Left renal cortex interstitium (tissue), 4 donors: ENCODE data around the gene SYT12. TPM values are rescaled to one million over a fixed set of nuclear protein-coding genes. Genes with fewer than 3 reads are reported as not detected.
"Not testable (repeated sequence)": the region's sequence is repeated elsewhere in the genome, so short reads cannot be mapped to it uniquely, and the experiment has no call there.

ENCODE experiments used
- DNase-seq, 4 donors: peaks; one replicate each; pipeline ENCODE4 v3.0.0-alpha.2; 2013; ENCODE audit warnings: low read depth in 4 of 4, low spot score in 2 of 4, missing footprints in 1 of 4
- polyA plus RNA-seq, 4 donors: library from polyadenylated mRNA; unstranded; fragments of 120-200 nt; gene quantifications; one replicate each; pipeline ENCODE4 v1.2.1, GENCODE V29; 2013; ENCODE audit not compliant: insufficient read length in 4 of 4

Gene SYT12
- polyA plus RNA-seq, 4 donors = 0.14 to 0.27 (median 0.17) TPM

DNA sequence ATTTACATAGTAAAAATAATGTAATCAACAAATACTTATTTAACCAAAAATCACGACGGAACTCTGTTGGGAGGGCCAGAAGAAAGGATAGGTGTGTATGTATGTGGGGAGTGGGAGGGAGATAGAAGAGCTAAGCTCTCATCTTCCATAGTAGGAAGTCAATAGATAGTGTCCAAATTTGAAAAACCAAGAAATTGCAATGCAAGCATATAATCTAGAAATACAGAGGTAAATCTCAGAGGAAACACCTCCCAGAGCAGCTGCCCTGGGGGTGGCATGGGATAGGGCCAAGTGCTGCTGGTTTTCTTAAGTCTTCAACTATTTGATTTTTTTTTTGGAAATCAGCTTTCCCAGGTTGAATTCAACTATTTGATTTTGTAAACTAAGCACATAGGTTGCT lies 30.9 kb upstream of the SYT12 start:
- no peak for DNase-seq

DNA sequence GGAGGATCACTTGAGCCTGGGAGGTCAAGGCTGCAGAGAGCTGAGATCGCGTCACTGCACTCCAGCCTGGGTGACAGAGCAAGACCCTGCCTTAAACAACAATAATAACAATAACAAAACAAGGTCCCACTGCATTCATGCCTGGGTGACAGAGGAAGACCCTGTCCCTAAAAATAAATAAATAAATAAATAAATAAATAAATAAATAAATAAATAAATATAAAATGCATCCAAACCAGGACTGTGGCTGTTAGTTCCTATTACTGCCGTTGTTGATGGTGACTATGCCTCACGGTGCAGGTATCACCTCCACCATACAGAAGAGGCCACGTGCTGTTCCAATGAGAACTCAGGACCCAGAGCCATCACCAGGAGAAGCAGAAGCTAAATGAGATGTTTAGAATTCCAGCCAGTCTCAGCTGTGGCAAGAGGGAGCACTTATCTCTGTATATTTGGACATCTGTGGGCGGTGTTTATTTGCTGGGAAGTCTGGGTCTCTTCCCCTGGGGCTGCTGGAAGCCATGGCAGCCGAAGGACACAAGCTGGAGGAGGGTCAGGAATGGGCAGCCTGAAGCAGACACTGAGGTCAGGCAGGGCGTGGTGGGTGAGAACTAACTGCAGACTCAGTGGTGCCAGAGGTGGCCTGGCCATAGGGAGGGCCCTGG lies 26.2 kb upstream of the SYT12 start:
- no peak for DNase-seq

DNA sequence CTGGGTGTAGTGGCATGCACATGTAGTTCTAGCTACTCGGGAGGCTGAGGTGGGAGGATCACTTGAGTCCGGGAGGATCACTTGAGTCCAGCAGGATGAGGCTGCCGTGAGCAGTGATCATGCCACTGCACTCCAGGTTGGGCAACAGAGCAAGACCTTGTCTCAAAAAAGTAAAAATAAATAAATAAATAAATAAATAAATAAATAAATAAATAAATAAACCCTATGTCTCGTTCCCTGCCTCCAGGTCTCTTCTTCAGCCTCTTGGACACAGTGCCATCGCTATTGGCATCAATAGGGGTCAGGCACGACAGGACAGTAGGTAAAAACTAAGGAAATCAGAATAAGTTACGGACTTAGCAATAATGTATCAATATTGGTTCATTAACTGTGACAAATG lies 23.4 kb upstream of the SYT12 start:
- no peak for DNase-seq

DNA sequence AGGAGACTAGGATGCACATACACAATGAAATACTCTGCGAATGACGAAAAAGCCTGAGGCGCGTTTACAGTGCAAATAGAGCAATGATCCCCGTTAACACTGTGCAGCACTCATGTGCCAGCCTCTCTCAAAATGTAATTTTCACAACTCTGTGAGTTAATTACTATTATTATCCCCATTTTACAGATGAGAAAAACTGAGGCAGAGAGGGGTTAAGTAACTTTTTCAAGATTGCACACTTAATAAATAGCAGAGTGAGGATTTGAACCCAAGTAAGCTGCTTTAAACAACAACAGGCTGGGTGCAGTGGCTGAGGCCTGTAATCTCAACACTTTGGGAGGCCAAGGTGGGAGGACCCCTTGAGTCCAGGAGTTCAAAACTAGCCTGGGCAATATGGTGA lies 21.6 kb upstream of the SYT12 start:
- DNase-seq = no peak

DNA sequence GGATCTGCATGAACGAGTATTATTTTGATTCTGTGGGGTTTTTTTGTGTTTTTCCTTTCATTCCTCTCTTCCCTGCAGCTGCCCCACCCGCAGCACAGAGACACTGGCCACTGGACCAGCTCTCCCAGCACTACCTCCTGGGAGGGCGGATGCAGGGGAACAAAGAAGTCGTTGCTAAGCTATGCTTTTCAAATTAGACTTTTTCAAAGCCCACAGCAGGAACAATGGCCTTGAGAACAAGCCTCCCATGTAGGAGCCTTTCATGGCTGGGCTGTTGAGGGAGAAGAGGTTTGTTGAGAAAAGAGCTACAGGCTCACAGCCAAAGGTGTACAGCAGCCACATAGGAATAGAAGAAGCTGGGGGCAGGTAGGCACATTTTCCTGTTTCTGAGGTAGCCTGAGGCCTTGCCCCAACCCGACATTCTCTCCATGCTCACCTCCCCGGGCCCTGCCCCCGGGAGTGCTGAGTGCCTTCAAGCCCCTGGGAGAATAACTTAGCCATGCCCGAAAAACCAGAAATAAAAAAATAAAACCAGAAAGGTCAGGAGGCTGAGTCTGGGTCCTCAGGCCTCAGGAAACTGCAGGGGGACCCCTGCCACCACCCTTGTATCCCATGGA lies 20.5 kb upstream of the SYT12 start:
- DNase-seq = no peak

DNA sequence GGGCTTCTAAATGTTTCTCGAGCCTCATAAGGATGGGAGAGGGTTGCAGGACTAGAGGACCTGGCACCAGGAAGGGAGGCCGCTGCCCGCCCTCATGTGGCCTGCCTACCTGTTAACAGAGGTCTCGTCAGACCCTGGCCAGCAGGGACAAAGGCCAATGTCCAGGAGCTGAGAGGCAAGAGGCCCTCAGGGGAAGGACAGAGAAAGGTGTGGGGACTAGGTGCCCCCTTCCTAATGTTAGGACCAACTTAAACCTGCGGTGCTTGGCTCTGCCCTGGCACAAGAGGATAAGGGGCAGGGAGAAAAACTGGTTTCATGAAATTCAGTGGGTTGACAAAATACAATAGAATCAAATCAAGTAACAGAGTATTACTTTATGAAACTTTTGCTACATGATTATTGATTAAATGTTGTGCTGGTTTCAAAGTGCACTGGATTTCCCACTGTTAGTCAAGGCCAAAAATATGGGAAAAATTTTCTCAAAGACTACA lies 20.0 kb upstream of the SYT12 start:
- no peak for DNase-seq

DNA sequence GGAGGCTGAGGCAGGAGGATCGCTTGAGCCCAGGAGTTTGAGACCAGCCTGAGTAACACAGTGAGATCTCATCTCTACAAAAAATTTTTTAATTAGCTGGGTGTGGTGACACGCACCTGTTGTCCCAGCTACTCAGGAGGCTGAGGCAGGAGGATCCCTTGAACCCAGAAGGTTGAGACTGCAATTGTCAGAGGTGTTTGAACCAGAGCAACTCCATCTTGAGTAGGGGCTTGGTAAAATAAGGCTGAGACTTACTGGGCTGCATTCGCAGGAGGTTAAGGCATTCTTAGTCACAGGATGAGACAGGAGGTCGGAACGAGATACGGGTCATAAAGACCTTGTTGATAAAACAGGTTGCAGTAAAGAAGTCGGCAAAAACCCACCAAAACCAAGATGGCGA lies 17.7 kb upstream of the SYT12 start:
- DNase-seq = not testable (repeated sequence)

DNA sequence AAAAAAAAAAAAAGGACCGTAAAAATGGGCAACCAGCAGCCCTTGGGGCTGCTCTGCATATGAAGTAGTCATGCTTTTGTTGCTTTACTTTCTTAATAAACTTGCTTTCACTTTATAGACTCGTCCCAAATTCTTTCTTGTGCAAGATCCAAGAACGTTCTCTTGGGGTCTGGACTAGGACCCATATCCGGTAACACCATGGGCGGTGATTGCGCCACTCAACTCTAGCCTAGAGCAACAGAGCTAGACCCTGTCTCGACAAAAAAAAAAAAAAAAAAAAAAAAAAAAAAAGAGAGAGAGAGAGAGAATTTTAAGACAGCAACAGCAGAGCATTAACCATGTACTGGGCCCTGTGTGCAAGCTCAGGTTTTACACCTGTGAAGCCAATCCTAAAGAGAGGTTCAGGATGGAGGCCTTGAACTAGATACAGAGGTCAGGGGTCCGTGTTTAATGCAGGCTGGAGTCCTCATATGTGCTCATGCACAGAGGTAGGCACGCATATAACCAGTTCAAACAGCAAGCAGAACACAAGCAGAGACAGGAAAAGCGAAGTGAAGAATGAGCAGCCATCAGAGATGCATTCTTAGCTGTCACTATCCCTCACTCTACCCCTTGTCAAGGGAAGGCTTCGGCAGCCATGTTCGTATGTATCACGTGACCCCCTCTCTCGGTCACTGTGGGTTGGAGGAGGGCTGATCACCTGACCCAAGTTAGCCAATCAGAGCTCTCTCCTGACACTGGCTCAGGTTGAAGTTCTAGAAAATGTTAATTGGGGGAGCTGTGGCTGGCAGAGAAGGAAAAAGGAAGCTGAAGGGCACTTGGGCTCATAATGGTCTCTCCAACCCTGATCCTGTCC lies 16.7 kb upstream of the SYT12 start:
- DNase-seq = no peak

DNA sequence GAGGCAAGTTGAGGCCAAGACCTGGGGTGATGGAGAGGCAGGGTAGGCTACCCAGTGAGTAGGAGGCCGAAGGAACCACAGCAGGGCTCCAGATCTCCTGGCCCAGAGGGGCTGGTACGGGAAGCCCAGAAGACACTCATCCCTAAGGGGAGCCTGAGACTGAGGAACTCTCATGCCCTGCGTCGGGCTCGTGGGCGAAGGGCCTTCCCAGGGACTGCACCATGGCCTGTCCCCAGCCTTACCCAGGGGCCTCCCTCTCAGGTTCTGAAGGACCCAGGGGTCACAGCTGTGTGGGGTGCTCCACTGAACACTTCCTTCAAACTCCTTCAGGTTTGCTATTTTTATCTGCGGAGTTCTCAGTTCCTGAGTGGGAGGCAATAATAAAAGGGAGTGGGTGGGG lies 15.8 kb upstream of the SYT12 start:
- DNase-seq = no peak

DNA sequence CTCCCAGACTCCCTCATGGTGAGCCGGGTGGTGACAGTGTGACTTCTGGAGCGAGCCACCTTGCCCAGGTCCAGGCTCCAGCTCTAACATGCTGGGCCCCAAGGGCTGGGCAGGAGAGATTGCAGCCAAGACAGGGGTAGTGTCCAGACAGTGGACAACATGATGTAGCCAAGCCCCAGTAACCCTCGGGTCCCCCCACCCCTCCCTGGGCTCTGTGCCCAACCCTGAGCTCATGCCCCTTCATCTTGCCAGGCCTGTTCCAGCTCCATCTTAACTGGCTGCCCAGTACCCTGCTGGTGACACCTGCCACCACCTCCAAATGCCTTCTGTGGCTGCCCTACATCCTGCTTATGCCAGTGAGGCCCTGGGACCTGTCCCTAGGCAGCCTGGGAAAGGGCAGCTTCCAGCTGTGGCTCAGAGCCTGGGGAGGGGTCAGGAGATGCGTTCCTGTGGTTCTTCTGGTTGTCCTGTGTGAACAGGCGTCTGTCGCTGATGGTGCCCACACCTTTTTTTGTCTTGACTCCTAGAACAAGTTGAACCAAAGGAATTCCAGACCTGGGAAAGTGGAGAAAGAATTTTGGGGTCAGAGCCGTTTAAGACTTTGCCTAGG lies 12.5 kb upstream of the SYT12 start:
- DNase-seq = no peak

DNA sequence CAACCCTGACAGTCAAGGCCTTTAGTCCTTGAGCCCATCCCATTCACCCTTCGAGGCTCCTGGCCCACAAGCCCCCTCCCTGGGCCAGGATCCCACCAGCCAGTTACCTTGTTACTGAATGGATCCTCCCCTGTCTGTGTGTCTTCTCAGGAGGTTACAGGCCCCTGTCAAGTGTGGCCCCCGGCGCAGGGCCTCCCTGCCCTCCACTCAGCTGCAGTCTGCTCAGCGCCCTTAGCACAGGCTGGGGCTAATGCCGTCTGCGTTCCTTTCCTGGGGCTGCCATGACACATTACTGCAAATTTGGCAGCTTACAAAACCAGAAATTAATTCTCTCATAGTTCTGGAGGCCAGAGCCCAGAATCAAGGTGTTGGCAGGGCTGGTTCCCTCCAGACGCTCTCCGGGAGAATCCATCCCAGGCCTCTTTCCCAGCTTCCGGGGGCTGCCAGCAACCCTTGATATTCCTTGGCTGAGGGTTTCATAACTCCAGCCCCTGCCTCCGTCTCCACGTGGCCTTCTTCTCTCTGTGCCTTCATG lies 9.4 kb upstream of the SYT12 start:
- DNase-seq = no peak

DNA sequence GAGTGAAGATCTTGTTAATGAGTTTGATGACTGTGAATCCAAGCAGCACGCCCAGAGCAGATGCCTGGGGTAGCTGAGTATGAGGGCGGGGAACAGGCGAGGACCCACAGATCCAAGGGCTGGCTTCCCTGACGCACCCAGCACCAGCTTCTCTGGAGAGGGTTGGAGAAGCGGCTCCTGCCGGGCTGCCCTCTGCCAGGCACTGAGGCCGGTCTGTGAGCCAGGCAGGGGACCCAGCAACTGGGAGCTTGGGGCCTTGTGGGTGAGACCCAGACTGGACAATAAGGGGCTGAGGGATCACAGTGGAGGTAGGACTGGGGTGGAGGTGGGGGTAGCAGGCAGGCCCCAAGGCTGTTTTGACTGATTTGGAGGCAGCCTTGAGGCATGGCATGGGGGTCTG lies 8.6 kb upstream of the SYT12 start:
- no peak for DNase-seq

DNA sequence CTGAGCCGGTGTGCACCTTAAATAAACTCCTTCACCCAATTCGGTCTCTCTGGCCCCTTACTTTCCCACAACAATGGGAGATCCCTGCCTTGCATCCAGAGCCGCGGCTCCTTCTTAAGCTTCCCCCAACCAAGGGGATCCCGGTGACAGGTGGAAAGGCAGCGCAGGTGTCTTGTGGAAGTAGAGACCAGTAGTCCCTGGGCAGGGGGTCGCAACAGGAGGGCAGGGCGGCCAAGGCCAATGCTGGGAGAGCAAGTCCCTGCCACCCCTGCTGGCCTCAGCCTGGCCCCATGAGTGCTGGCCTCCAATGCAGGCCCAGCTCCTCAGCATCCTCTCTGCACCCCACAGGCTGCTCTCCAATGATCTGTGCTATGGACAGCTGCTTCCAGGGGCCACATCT lies 7.9 kb upstream of the SYT12 start:
- DNase-seq = no peak

DNA sequence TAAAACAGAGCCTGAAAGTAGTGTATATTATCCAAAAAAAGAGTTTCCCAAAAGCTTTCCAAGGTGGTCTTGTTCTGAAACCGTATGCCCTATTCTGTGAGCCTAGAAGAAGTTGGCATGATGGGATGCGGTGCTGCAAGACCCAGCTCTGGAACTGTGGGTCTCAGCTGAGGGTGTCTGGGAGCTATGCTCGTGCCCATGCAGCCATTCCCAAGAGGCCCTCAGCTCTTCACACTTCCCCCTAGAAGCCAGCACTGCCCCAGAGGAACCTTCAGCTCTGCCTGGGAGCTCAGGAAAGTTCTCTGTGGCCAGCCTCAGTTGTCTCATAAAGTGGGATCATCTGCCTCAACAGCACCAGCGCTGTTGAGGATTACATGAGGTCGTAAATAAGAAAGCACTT lies 6.4 kb upstream of the SYT12 start:
- no peak for DNase-seq

DNA sequence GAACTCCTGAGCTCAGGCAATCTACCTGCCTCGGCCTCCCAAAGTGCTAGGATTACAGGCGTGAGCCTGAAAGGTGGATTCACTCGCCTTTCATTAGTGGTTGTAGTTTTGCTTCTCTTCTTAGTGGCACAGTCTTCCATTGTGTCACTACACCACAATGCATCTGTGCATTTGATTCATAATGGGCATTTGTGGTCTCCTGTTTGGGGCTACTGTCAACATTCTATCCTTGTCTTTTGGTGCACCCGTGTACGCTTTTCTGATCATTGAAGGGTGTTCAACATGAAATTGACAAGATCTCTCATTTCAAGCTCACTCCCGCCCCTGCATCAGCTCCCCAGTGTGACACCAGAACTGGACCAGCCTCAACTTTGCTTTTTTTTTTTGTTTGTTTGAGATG lies 2.0 kb upstream of the SYT12 start:
- no peak for DNase-seq

DNA sequence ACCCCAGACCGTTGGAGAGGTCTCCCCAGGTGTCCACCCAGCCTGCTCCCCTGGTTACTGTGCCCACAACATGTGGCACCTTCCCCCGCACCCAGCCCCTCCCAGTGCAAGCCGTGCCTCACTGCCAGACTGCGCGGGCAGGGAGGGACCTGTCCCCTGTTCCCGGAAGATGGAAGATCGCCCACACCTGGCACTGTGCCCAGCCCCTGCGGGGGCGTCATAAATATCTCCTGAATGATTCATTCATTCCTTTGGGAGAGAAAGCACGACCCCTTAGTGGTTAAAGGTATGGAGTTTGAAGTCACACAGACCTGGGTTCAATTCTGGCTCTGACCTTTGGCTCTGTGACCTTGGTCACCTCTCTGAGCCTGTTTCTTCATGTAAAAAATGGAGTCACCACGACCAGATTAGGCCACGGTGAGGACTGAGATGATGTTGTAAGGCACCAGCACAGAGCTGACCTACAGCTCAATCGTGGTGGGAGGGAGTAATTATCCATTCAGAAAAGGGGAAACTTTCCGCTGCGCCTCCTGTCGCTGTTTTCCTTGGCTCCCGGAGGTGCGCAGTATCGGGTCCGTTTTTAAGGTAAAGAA lies 497 bp upstream of the SYT12 start:
- DNase-seq = peak in 1 of 4 donors; percentile 20

DNA sequence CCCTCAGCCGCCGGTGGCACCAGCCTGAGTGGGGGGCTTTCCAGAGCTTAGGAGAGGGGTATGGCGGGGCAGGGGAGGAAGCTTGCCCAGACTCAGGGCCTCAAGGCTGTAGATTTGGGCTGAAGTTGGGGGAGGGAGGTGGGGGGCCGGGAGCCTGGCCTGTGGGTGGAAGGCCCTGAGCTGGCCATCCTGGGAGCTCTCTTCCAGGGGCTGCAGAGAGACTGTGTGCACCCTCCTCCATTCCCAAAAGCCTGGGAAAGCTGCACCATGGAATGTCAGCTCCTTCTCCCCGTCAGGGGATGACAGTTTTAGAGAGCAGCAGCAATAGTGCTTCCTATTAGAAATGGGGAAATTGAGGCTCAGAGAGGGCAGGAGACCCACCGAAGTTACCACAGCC lies 1.0 kb downstream of the SYT12 start:
- no peak for DNase-seq

DNA sequence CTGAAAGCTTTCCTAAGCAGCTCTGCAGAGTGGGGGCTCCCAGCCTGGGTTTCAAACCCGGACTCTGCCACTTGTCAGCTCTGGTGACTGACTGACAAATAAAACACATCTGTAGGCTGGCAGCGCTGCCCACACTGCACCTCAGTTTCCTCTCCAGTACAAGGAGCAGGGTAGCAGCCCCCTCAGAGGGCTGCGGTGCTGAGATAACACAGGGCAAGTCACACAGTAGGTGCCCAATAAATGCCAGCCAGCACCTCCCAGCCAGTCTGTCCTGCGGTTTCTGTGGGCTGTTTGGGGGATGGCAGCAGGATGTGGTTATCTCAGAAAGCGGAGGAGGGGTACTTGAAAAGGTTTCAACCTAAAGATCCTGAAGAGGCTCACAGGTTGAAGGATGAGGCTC lies 1.5 kb downstream of the SYT12 start:
- no peak for DNase-seq

DNA sequence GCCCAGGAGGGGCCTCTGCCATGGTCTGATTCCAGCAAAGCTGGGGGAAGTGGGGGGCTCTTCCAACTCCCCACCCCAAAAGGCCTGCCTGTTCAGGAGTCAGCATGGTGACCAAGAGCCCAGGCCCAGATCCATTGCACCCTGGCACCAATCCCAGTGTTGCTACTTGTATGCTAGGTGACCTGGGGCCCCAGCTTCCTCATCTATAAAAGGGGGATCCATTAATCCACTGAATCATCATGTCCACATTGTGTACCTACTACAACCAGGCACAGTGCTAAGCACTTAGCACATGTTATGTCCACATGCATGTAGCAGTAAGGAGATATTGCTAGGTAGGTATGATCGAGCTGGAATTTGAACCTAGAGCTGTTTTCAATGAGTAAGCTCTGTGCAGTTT lies 2.0 kb downstream of the SYT12 start:
- DNase-seq = no peak

DNA sequence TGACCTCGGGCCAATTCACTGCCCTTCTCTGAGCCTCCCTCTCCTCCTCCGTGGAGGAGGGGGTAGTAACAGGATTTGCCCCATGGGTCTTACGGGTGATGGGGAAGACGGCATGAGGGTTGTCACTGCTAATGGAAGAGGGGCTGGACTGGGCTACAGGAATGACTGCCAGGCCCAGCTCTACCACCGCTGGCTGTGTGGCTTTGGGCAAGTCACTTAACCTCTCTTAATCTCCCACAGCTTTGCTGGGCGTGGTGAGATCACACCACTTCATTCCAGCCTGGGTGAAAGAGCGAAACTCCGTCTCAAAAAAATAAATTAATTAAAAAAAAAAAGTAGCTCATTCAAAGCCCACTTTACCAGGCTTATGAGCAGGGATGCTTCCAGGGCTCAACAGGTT lies 2.8 kb downstream of the SYT12 start:
- no peak for DNase-seq

DNA sequence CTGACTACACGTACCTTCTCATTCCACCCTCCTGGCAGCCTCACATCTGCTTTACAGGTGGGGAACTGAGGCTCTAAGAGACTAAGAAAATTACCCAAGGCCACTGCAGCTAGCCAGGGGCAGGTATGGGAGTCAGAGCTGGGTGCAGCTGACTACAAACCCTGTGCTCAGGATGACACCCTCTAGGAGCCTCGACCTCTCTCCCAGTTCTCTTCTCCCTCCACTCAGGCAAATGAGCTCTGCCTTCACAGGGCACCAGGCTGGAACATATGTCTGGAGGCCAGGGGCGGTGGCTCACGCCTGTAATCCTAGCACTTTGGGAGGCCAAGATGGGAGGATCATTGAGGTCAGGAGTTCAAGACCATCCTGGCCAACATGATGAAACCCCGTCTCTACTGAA lies 4.0 kb downstream of the SYT12 start:
- DNase-seq = no peak
